ENCODE data around the gene NKD1.

The NKD1 gene

DNA sequence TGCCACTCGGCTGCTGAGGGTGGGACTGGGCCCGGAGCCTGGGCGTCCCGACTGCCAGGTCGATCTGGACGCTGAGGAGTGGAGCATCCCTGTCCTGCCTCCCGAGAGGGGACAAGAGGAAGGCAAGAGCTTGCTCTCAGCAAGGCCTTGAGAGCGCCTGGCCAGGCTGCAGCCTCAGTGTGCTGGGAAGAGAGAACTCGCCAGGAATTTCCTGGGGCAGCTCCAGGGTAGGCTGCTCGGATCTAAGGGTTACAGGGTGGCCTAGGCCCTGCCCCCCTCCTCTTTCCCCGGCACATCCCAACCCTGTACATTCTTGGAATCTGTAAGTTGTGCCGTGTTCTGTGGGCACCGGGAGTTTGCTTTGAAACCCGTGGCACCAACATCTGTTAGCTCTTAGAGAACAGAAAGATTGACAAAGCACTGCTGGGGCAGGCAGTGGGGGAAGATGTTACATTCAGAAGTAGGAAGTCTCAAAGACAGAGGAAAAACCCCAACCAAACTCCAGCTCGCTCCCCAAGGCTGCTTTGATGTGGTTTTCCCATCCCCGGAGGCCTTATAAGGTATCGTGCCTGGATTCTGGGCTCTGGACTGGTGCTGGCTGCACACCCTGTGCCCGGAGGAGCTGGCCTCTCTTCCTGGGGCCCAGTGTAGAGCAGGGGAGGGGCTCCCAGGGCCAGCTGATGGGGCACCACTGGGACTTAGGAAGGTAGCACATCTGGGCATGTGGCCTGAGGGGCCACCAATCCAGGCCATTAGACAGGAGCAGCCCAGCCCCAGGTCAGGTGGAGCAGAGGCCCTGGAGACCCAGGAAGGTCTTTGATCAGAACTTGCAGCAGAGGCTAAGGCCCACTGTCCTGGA is 55.2 kb downstream of the NKD1 start:
- Histone ChIP-seq H4K20me1 (ENCODE audit: insufficient read depth, low read length, poor library complexity, severe bottlenecking) (no peaks in the 10 kb centered on the region), H2AFZ (ENCODE audit: low read length) (no peak overlapping the region), H3K9ac (ENCODE audit: low read depth, low read length, poor library complexity, severe bottlenecking) (no peak overlapping the region), H3F3A (ENCODE audit: low read depth) (no peaks in the 10 kb centered on the region), H3K4me3 (ENCODE audit: low read length, poor library complexity, severe bottlenecking) (no peak overlapping the region), H3K9me2 (replicated peaks; ENCODE audit: low read depth, low read length) (no peaks in the 10 kb centered on the region), H3K79me2 (ENCODE audit: insufficient read depth, low read length) (no peaks in the 10 kb centered on the region), H3K36me3 (ENCODE audit: insufficient read depth, low read length) (no peaks in the 10 kb centered on the region), H3K9me3 (ENCODE audit: insufficient read depth, low read depth, low read length) (no peaks in the 10 kb centered on the region), H3K4me2 (ENCODE audit: low read depth, low read length, poor library complexity, severe bottlenecking) (no peak overlapping the region), H3K27me3 (ENCODE audit: insufficient read depth, low read length, poor library complexity, severe bottlenecking) (no peaks in the 10 kb centered on the region), H3K4me1 (ENCODE audit: insufficient read depth, low read length, poor library complexity, severe bottlenecking) (peaks cover 9% of the 10 kb centered on the region)
- no peak for TF ChIP-seq EZH2phosphoT487 (IDR thresholded peaks at IDR 0.05; ENCODE audit: borderline replicate concordance)
- TF ChIP-seq, protein P1, sequence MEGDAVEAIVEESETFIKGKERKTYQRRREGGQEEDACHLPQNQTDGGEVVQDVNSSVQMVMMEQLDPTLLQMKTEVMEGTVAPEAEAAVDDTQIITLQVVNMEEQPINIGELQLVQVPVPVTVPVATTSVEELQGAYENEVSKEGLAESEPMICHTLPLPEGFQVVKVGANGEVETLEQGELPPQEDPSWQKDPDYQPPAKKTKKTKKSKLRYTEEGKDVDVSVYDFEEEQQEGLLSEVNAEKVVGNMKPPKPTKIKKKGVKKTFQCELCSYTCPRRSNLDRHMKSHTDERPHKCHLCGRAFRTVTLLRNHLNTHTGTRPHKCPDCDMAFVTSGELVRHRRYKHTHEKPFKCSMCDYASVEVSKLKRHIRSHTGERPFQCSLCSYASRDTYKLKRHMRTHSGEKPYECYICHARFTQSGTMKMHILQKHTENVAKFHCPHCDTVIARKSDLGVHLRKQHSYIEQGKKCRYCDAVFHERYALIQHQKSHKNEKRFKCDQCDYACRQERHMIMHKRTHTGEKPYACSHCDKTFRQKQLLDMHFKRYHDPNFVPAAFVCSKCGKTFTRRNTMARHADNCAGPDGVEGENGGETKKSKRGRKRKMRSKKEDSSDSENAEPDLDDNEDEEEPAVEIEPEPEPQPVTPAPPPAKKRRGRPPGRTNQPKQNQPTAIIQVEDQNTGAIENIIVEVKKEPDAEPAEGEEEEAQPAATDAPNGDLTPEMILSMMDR (conservative IDR thresholded peaks at IDR 0.05; ENCODE audit: low read length): no peak

DNA sequence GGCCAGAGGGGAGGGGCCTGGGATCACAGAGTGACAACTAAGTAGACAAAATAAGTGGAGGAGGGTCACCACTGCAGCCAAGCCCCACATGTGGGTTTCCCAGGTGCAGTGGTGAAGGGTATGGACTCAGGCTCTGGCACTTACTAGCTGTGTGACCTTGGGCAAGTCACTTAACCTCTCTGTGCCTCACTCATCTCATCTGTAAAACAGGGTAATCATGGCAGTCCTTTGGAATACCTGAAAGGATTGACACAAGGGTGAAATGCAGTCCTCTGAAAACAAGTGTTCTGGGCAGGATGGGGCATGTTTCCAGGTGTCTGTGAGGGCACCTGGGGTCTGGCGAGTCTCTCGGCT is 55.8 kb downstream of the NKD1 start:
- Histone ChIP-seq H3K4me1 (ENCODE audit: insufficient read depth, low read length, poor library complexity, severe bottlenecking) (peaks cover 9% of the 10 kb centered on the region), H3K27me3 (ENCODE audit: insufficient read depth, low read length, poor library complexity, severe bottlenecking) (no peaks in the 10 kb centered on the region), H3K9ac (ENCODE audit: low read depth, low read length, poor library complexity, severe bottlenecking) (no peak overlapping the region), H3K4me3 (ENCODE audit: low read length, poor library complexity, severe bottlenecking) (no peak overlapping the region), H3K79me2 (ENCODE audit: insufficient read depth, low read length) (no peaks in the 10 kb centered on the region), H3K4me2 (ENCODE audit: low read depth, low read length, poor library complexity, severe bottlenecking) (no peak overlapping the region), H2AFZ (ENCODE audit: low read length) (no peak overlapping the region), H3F3A (ENCODE audit: low read depth) (no peaks in the 10 kb centered on the region), H3K36me3 (ENCODE audit: insufficient read depth, low read length) (no peaks in the 10 kb centered on the region), H3K9me2 (replicated peaks; ENCODE audit: low read depth, low read length) (no peaks in the 10 kb centered on the region), H3K9me3 (ENCODE audit: insufficient read depth, low read depth, low read length) (no peaks in the 10 kb centered on the region), H4K20me1 (ENCODE audit: insufficient read depth, low read length, poor library complexity, severe bottlenecking) (no peaks in the 10 kb centered on the region)
- TF ChIP-seq, protein P1 (conservative IDR thresholded peaks at IDR 0.05; ENCODE audit: low read length): no peak
- TF ChIP-seq EZH2phosphoT487 (IDR thresholded peaks at IDR 0.05; ENCODE audit: borderline replicate concordance): no peak

DNA sequence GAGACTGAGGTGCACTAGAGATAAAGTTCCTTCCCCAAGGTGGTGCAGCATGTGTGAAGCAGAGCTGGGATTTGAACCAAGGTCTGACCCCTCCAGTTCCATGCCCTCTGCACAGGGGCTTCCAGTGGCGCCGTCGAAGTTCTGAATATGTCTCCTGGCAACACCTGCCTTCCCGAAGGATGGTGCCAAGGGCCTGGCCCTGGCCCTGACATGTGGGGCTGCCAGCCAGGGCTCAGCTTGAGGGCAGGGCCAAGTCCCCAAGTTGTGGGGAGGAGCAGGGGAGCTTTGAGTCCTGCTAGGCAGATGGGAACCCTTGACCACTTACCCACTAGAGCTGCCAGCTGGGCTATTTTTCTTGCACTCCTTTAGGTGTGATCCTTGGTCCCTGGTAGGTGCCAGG is 56.4 kb downstream of the NKD1 start:
- TF ChIP-seq, protein P1 (conservative IDR thresholded peaks at IDR 0.05; ENCODE audit: low read length): no peak
- TF ChIP-seq EZH2phosphoT487 (IDR thresholded peaks at IDR 0.05; ENCODE audit: borderline replicate concordance): no peak

More for the DNA sequence above, 56.4 kb downstream of the NKD1 start:
- Histone ChIP-seq H3F3A (ENCODE audit: low read depth) (no peaks in the 10 kb centered on the region), H3K4me3 (ENCODE audit: low read length, poor library complexity, severe bottlenecking) (no peak overlapping the region), H3K4me1 (ENCODE audit: insufficient read depth, low read length, poor library complexity, severe bottlenecking) (peaks cover 9% of the 10 kb centered on the region), H3K36me3 (ENCODE audit: insufficient read depth, low read length) (no peaks in the 10 kb centered on the region), H3K9ac (ENCODE audit: low read depth, low read length, poor library complexity, severe bottlenecking) (no peak overlapping the region), H3K4me2 (ENCODE audit: low read depth, low read length, poor library complexity, severe bottlenecking) (no peak overlapping the region), H3K27me3 (ENCODE audit: insufficient read depth, low read length, poor library complexity, severe bottlenecking) (no peaks in the 10 kb centered on the region), H2AFZ (ENCODE audit: low read length) (no peak overlapping the region), H3K79me2 (ENCODE audit: insufficient read depth, low read length) (no peaks in the 10 kb centered on the region), H3K9me3 (ENCODE audit: insufficient read depth, low read depth, low read length) (no peaks in the 10 kb centered on the region), H3K9me2 (replicated peaks; ENCODE audit: low read depth, low read length) (no peaks in the 10 kb centered on the region), H4K20me1 (ENCODE audit: insufficient read depth, low read length, poor library complexity, severe bottlenecking) (no peaks in the 10 kb centered on the region)

Data from Loucy (cell line).